ENCODE measurements around the gene RALGDS. TPM values are rescaled to one million over a fixed set of nuclear protein-coding genes. Genes with fewer than 3 reads are reported as not detected.
A peak's percentile ranks its signal among the peaks of the same experiment; 100 is the strongest.
"Not testable (repeated sequence)": the region's sequence is repeated elsewhere in the genome, so short reads cannot be mapped to it uniquely, and the experiment has no call there.

Gene RALGDS
- total RNA-seq, result 10 to 100 TPM; 45.3 to 77.0 TPM

- Mint-ChIP-seq H3K36me3 (no peaks in the 10 kb centered on the region), H3K27ac (peak within 1 kb of the TSS; percentile 82 to 97)
- peak; percentile 83 to 86 for ATAC-seq
Measured at GRCh38 chr9:133121198-133121914, at the start of gene RALGDS. Gene RALGDS, minus strand, starts transcription at chr9:133121240. Its CDS starts 86 bp downstream, at chr9:133121154.

DNA sequence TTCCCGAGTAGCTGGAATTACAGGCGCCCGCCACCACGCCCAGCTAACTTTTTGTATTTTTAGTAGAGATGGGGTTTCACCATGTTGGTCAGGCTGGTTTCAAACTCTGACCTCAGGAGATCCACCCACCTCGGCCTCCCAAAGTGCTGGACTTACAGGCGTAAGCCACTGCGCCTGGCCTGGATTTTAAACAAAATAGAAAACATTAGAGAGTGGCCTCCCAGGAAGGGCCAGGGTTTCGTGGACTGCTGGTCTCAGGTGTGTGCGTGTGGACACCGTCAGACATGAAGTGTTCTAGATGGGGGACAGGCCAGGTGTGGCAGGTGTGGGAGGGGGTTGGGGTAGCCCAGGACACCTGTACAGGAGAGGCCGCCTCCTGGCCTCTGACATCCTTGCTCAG is 49.7 kb upstream of the RALGDS start:
- H3K9me3 Mint-ChIP-seq, result no peaks in the 10 kb centered on the region
- no peak for ATAC-seq
- no peaks in the 10 kb centered on the region for H3K36me3 Mint-ChIP-seq
- DNase-seq (ENCODE audit: low spot score in 2 of 2), result peak in 1 of 2 donors; percentile 46
- no peak overlapping the region for H3K27ac Mint-ChIP-seq

More at GRCh38 chr9:133121198-133121914, at the start of gene RALGDS:
- DNase-seq (ENCODE audit: low spot score in 2 of 2), result peak; percentile 87 to 91
- no peaks in the 10 kb centered on the region for H3K9me3 Mint-ChIP-seq

DNA sequence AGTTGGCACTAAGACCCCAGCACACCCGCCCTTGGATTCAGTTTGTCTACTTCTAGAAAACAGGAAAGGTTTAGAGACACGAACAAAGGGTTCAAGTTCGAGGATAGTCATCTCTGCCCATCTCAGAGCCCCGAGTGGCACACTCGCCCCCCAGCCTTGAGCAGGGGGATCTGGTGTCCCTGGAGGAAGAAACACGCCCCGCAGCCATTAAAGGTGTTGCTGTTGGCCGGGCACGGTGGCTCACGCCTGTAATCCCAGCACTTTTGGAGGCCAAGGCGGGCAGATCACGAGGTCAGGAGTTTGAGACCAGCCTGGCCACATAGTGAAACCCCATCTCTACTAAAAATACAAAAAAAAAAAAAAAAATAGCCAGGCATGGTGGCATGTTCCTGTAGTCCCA is 48.6 kb upstream of the RALGDS start:
- not testable (repeated sequence) for H3K9me3 Mint-ChIP-seq; H3K27ac Mint-ChIP-seq; H3K36me3 Mint-ChIP-seq; DNase-seq (ENCODE audit: low spot score in 2 of 2); ATAC-seq

GRCh38 chr9:133169102-133169501 is 48.1 kb upstream of the RALGDS start:
- DNase-seq (ENCODE audit: low spot score in 2 of 2), result no peak
- Mint-ChIP-seq H3K36me3 (no peaks in the 10 kb centered on the region), H3K27ac (no peak overlapping the region), H3K9me3 (no peaks in the 10 kb centered on the region)
- no peak for ATAC-seq

GRCh38 chr9:133168432-133168831 is 47.4 kb upstream of the RALGDS start:
- Mint-ChIP-seq H3K27ac (no peak overlapping the region), H3K9me3 (no peaks in the 10 kb centered on the region), H3K36me3 (no peaks in the 10 kb centered on the region)
- DNase-seq (ENCODE audit: low spot score in 2 of 2) (no peak), ATAC-seq (no peak)

DNA sequence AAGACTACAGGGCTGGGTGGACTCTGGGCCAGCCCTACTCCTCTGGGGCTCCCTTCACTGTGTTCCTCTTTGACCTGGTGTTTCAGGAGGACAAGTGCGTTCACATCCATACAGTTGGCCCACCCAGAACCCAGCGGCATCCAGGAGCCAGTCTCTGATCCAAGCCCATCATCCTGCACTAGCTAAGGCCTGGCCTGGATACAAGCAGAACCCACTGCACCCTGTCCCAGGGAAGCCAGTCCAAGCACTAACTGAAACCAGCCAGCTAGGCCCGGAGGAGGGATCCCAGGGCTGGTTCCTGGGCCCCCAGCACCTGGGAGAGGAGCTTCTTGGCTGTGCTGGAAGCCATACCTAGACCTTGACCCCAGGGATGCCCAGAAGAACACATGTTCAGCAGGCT is 46.7 kb upstream of the RALGDS start:
- no peak for DNase-seq (ENCODE audit: low spot score in 2 of 2)
- Mint-ChIP-seq H3K36me3 (no peaks in the 10 kb centered on the region), H3K9me3 (no peaks in the 10 kb centered on the region), H3K27ac (no peak overlapping the region)
- ATAC-seq, result no peak

DNA sequence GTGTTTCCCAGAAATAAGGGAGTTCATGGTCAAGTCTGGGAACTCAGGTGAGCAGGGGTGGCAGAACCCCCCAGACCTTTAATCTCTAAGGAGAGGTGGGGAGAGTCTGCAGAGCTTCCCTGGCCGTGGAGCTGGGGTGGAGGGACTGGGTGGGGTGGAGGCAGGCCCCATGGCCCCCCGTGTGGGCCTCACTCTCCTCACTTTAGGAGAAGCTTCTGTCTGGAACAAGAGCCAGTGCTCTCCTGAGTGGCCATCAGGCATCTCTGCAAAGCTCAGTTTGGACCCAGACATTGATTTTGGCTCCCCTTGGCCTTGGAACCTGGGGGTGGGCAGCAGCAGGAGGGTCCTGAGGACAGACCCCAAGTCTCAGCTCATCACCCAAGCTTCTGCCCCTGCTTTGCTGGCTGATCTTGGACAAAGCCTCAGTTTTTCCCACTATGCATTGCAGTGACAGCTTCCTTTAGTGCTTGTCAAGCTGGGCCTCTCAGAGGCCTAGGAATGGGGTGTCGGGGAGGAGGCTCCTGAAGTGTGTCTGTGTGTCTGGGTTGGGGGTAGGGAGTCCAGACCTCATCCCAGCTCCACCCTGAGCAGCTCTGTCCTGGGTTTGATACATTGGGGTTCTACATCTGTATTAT is 46.2 kb upstream of the RALGDS start:
- Mint-ChIP-seq H3K9me3 (no peaks in the 10 kb centered on the region), H3K36me3 (no peaks in the 10 kb centered on the region), H3K27ac (no peak overlapping the region)
- ATAC-seq, result no peak
- no peak for DNase-seq (ENCODE audit: low spot score in 2 of 2)

DNA sequence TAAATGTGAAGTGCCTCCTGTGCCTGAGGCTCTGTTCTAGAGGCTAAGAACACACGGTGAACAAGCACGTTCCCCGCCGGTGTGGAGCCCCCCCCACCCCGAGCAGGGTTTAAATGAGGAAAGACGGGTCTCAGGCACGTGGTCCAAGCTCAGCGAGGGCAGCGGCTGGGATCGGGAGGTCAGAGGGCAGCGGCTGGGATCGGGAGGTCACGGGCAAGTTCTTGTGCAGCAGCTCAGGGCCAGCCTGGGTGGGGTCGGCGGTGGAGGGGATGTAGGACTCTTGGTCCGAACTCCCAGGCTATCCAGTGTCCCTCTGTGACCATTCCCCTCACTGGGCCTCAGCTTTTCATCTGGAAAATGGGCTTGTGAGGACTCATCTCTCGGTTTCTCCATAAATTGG is 45.4 kb upstream of the RALGDS start:
- DNase-seq (ENCODE audit: low spot score in 2 of 2) (no peak), ATAC-seq (no peak)
- H3K9me3 Mint-ChIP-seq, result no peaks in the 10 kb centered on the region
- H3K36me3 Mint-ChIP-seq, result no peaks in the 10 kb centered on the region
- no peak overlapping the region for H3K27ac Mint-ChIP-seq

GRCh38 chr9:133165452-133165730 is 44.4 kb upstream of the RALGDS start:
- H3K27ac Mint-ChIP-seq, result no peak overlapping the region
- H3K9me3 Mint-ChIP-seq, result no peaks in the 10 kb centered on the region
- no peaks in the 10 kb centered on the region for H3K36me3 Mint-ChIP-seq
- ATAC-seq (no peak), DNase-seq (ENCODE audit: low spot score in 2 of 2) (no peak)

DNA sequence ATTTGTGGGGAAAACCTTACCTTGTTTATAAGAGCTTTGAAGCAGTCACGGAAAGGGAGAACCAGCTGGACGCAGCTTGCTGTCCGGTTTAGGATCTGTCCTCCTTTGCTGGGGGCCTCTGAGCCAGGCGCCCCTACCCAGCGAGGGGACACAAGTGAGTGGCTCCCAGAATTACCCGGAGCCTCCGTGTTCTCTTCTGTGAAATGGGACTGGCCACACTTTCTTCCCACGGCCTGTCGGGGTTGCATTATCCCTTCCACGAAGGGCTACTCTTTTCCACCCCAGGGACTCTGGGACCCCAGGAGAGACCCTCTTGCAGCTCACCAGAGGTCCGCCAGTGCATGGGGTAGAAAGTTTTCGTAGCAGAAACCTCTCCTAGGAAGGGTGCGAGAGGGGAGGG is 43.2 kb upstream of the RALGDS start:
- ATAC-seq (no peak), DNase-seq (ENCODE audit: low spot score in 2 of 2) (no peak)
- no peaks in the 10 kb centered on the region for H3K9me3 Mint-ChIP-seq
- no peak overlapping the region for H3K27ac Mint-ChIP-seq
- H3K36me3 Mint-ChIP-seq, result no peaks in the 10 kb centered on the region

- DNase-seq (ENCODE audit: low spot score in 2 of 2) (peak in 1 of 2 donors; percentile 34), ATAC-seq (peak; percentile 67 to 74)
- Mint-ChIP-seq H3K36me3 (no peaks in the 10 kb centered on the region), H3K9me3 (no peaks in the 10 kb centered on the region), H3K27ac (peak within 1 kb of the TSS in 1 of 2 donors; percentile 49)
Measured at GRCh38 chr9:133163504-133164172, 42.6 kb upstream of the RALGDS start, which contains the start of gene GBGT1. Gene GBGT1, minus strand, starts transcription at chr9:133163914. Its CDS starts 1,502 bp downstream, at chr9:133162412.

DNA sequence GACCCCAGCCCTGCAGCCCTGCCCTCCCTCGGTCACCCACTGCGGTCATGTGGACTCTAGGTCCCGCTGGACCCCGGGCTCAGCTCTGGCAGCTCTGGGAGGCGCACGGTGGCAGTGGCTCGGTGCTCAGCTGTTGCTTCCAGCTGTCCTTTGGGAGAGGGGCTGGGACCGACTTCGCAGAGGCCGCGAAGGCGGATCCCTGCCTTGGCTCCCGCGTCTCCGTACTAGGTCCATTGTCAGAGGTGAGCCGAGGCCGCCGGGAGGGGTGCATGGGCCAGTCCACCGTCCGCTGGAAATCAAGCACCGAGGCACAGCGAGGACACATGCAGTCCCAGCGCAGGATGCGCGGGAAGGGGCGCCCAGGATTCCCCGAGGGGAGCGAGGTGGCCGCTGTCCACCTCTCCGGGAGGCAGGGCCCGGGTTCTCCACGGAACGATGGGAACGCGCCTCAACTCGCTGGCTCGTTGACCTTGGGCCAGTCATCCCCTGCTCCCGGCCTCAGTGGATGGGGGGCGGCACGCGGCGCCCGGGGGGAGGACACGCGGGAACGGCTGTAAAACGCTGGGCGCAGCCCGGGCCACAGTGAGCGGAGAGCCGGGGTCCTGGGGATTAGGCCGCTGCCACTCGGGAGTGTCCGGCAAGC is 41.9 kb upstream of the RALGDS start:
- Mint-ChIP-seq H3K27ac (peak overlapping the region in 1 of 2 donors; percentile 49), H3K9me3 (no peaks in the 10 kb centered on the region), H3K36me3 (no peaks in the 10 kb centered on the region)
- no peak for ATAC-seq
- DNase-seq (ENCODE audit: low spot score in 2 of 2), result no peak

DNA sequence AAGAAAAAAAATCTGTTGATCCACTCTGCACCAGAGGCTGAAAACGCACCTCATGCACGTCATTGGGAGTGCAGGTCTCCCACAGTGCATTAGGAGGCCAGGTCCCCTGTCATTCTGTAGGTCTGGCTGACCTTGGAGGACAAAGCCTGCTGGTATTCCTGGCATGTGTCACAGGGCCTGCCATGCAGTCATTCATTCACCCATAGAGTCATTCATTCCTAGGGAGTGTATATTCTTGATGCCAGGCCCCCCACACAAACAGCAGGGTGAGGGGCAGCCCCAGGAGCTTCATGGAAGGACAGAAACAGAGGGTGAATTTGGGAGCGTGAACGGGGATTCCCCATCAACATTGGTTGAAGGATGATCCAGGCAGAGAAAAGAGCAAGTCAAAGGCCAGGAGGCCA is 40.5 kb upstream of the RALGDS start:
- ATAC-seq, result no peak
- H3K9me3 Mint-ChIP-seq, result no peaks in the 10 kb centered on the region
- no peak overlapping the region for H3K27ac Mint-ChIP-seq
- DNase-seq (ENCODE audit: low spot score in 2 of 2), result no peak
- no peaks in the 10 kb centered on the region for H3K36me3 Mint-ChIP-seq

DNA sequence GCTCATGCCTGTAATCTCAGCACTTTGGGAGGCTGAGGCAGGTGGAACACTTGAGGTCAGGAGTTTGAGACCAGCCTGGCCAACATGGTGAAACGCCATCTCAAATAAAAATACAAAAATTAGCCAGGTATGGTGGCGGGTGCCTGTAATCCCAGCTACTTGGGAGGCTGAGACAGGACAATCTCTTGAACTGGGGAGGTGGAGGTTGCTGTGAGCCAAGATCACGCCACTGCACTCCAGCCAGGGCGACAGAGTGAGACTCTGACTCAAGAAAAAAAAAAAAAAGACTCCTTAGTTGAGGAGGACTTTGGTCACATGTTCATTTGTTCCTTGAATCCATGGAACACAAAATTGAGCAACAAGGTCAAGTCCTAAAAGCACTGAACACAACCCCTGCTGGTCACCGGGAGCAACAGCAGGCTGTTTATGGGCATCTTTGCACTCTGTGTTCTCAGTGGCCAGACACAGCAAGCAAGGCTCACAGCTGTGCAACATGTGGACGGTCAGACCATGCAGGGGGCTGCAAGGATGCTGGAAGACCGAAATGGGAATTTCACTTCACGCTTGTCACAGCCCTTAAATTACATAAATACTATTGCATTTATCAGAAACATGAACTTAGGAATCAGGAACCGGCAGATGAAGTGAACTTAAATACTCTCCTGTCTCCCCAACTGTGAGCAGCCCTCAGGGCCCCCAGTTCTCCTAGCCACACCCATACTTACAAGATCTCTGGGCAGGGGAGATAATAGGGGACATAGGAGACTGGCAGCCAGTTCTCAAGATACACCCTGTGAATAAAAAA is 39.9 kb upstream of the RALGDS start:
- peak; percentile 63 to 76 for ATAC-seq
- peak in 1 of 2 donors; percentile 45 for DNase-seq (ENCODE audit: low spot score in 2 of 2)
- Mint-ChIP-seq H3K27ac (no peak overlapping the region), H3K9me3 (no peaks in the 10 kb centered on the region), H3K36me3 (no peaks in the 10 kb centered on the region)

DNA sequence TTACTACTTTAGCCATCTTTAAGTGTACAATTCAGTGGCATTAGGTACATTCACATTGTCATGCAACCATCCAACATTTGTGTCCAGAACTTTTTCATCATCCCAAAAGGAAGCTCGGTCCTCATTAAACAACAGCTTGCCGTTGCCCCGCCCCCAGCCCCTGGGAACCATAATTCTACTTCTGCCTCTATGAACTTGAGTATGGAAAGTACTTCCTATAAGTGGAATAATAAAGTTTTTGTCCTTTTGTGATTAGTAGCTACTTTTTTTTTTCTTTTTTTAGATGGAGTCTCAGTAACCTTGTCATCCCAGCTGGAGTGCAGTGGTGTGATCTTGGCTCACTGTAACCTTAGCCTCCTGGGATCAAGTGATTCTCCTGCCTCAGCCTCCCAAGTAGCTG is 37.7 kb upstream of the RALGDS start:
- H3K9me3 Mint-ChIP-seq, result no peaks in the 10 kb centered on the region

GRCh38 chr9:133155156-133155555 is 34.1 kb upstream of the RALGDS start:
- H3K9me3 Mint-ChIP-seq, result no peaks in the 10 kb centered on the region
- no peak for ATAC-seq
- no peak for DNase-seq (ENCODE audit: low spot score in 2 of 2)
- no peaks in the 10 kb centered on the region for H3K36me3 Mint-ChIP-seq
- no peak overlapping the region for H3K27ac Mint-ChIP-seq

More for the DNA sequence above, 37.7 kb upstream of the RALGDS start:
- H3K36me3 Mint-ChIP-seq, result no peaks in the 10 kb centered on the region
- H3K27ac Mint-ChIP-seq, result no peak overlapping the region
- ATAC-seq, result no peak
- DNase-seq (ENCODE audit: low spot score in 2 of 2), result no peak

Measured in activated naive CD4-positive, alpha-beta T cell treated with anti-CD3 and anti-CD28 coated beads, Interleukin-2, amount 50 U/mL, for 72 hours (primary cell).